CD4-positive, alpha-beta T cell treated with Interleukin-21 for 1 hour (primary cell): Measurements from ENCODE around the gene OPN1MW.
"Not testable (repeated sequence)": the region's sequence is repeated elsewhere in the genome, so short reads cannot be mapped to it uniquely, and the experiment has no call there.

Experiments
- DNase-seq: peaks from one replicate; pipeline ENCODE4 v3.0.0-alpha.2; 2020

OPN1MW gene

GRCh38 chrX:154211499-154211898 lies 29.1 kb downstream of the OPN1MW start:
- not testable (repeated sequence) for DNase-seq

GRCh38 chrX:154219456-154219855 lies 37.1 kb downstream of the OPN1MW start, which contains the start of gene OPN1MW2:
TSS of gene OPN1MW2 (plus strand) at chrX:154219756. CDS start at chrX:154219816, 60 bp downstream.
- not testable (repeated sequence) for DNase-seq

- DNase-seq = not testable (repeated sequence)
Observed at GRCh38 chrX:154225292-154225691, 42.9 kb downstream of the OPN1MW start.

GRCh38 chrX:154226706-154227105 lies 44.3 kb downstream of the OPN1MW start:
- DNase-seq = not testable (repeated sequence)

GRCh38 chrX:154231443-154231842 lies 49.0 kb downstream of the OPN1MW start:
- not testable (repeated sequence) for DNase-seq

- DNase-seq = not testable (repeated sequence)
Observed at GRCh38 chrX:154233620-154234019, 51.2 kb downstream of the OPN1MW start.

GRCh38 chrX:154238939-154239559 lies 56.7 kb downstream of the OPN1MW start:
- not testable (repeated sequence) for DNase-seq

- not testable (repeated sequence) for DNase-seq
Observed at GRCh38 chrX:154239982-154240503, 57.6 kb downstream of the OPN1MW start.
